ENCODE measurements around the gene SLC6A8.
"Not testable (repeated sequence)": the region's sequence is repeated elsewhere in the genome, so short reads cannot be mapped to it uniquely, and the experiment has no call there.

SLC6A8 gene

GRCh38 chrX:153733651-153734240, 46.0 kb downstream of the SLC6A8 start:
- no peak for DNase-seq

GRCh38 chrX:153734871-153735270, 47.1 kb downstream of the SLC6A8 start:
- DNase-seq, result no peak

DNA sequence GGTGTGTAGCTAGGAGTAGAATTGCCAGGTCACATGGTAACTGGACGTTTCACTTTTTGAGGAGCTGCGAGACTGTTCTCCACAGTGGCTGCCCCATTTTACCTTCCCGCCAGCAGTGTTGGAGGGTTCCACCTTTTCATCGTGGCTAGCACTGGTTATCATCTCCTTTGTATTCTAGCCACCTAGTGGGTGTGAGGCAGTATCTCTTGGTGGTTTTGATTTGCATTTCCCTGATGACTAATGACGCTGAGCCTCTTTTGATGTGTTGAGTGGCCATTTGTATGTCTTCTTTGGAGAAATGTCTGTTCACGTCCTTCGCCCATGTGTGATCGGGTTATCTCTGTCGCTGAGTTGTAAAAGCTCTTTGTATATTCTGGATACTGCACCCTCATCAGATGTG, 47.5 kb downstream of the SLC6A8 start:
- no peak for DNase-seq

- DNase-seq, result no peak
Measured at GRCh38 chrX:153736071-153736820, 48.5 kb downstream of the SLC6A8 start.

- no peak for DNase-seq
Measured at GRCh38 chrX:153736871-153737441, 49.2 kb downstream of the SLC6A8 start.

GRCh38 chrX:153738056-153738605, 50.4 kb downstream of the SLC6A8 start:
- no peak for DNase-seq

DNA sequence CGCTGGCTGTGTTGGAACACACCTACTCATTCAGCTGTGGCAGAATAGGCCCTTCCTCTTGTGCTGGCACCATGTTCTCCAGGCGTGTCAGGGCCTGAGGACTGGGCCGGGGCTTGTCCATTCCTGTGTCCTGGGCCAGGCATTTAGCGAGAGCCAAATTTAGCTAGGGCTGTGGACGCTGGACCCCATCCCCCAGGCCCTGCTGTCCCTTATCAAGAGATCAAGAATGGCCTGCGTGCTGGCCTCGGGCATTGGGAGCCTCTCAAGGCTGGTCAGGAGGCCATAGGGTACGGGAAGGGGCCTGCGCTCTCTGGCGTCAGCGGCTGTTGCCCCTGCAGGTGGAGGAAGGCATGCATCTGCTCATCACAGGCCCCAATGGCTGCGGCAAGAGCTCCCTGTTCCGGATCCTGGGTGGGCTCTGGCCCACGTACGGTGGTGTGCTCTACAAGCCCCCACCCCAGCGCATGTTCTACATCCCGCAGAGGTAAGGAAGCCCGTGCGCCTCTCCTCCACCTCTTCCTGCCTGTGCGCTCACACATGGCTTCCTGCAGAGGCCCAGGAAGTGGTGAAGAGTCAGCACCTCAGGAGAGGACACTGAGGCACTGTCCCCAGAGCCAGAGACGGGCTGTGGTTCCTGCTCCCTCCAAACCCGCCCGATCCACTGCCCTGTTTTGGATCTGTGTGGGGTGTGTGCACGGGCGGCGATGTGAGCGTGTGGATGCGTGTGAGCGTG, 52.2 kb downstream of the SLC6A8 start:
- DNase-seq, result no peak

DNA sequence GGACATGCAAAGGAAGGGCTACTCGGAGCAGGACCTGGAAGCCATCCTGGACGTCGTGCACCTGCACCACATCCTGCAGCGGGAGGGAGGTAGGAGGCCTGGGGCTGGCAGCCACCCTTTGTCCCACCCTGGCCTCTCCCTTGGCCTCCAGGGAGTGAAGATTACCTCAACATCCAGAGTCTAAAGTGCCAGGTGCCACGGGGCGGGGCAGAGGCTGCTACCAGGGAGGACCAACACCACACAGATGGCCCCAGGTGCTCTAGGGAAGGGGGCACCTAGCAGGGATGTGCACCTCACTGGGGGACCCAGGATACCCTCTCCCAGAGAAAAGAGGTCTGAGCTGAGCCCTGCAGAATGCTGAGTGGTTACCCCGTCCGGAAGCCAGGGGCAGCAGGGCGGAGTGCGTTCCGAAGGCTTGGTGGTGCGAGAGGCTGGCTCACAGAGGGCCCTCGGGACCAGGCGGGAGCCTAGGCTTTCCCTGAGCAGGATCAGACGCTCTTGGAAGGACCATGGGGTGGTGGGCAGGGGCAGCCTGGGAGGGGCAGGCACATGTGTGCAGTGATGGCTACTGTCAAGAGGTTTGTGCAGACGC, 53.0 kb downstream of the SLC6A8 start:
- DNase-seq, result no peak

- DNase-seq, result no peak
Measured at GRCh38 chrX:153741446-153741845, 53.7 kb downstream of the SLC6A8 start.

DNA sequence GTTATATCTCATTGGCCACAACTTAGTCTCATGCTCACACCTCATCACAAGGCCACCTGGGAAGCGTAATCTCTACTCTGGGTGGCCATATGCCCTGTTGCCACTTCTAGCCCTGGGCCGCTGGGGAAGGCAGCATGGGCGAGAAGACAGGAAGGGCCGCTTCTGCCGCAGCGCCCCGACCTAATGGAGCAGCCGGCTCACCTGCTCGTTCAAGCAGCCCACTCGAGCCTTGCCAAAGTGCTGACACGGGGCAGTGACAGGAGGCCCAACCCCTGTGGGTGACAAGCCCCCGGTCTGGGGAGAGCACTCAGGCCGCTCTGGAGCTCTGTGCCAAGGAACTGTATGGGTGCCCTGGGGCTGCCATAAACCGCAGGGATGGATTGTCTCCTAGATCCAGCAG, 54.4 kb downstream of the SLC6A8 start:
- DNase-seq, result not testable (repeated sequence)

DNA sequence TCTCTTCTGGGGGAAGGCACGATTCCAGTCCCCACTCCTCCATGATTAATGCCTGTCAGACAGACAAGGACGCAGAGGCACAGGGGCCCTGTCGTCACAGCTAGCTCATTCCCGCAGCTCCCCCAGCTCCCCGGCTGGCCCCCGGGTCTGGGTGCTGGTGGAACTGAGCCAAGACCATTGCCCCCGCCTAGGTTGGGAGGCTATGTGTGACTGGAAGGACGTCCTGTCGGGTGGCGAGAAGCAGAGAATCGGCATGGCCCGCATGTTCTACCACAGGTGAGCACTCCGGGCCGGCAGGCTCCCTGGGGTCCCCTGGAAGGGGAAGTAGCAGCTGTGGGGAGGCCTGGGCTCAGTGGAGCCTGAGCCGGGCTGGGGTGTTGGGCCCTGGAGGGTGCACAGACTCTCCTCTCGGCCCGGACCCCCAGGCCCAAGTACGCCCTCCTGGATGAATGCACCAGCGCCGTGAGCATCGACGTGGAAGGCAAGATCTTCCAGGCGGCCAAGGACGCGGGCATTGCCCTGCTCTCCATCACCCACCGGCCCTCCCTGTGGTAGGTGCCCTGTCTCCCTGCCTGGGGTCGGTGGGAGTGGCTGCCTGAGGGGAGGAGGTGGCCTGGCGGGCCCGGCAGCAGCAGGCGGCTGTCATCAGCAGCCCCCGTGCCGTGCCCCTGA, 55.2 kb downstream of the SLC6A8 start:
- DNase-seq, result not testable (repeated sequence)

- not testable (repeated sequence) for DNase-seq
Measured at GRCh38 chrX:153743468-153744209, 55.9 kb downstream of the SLC6A8 start.

DNA sequence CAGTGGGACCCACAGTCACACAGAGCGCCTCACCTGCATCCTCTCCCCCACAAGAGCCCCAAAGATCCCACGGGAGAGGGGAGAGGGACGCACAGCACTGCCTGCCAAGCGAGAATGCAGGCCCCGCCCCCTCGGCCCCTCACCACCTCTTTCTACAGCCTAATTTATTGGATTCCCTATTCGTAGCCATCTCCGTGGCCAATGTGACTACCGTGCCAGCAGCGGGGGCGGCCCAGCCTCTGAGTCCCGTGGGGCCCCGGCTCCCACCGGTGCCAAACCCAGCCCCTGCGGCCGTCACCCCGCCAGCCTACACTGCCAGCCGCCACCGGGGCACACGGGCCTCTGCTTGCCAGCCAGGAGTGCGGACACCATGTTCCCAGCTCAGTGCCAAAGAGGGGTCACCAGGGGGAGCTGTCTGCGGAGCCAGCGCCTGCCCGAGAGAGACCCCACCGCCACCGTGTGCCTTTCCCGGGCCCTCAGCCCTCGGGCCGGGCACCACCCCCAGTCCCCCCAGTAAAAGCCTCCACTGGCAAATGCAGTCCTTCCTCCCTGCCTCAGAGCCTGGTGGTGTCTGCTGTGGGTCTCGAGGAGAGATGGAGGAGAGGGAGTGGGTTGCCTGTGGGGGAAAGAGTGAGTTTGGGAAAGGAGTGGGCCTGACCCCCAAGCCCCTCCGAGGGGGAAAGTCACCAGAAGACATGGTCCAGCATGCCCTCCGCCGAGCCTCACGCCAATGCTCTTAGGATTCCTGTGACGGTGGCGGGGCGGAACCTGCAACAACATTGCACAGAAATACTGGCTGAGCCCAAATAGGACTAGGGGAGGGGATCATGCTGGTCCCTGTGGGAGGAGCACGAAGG, 56.7 kb downstream of the SLC6A8 start:
- peak in 1 of 2 donors; percentile 1 for DNase-seq

DNA sequence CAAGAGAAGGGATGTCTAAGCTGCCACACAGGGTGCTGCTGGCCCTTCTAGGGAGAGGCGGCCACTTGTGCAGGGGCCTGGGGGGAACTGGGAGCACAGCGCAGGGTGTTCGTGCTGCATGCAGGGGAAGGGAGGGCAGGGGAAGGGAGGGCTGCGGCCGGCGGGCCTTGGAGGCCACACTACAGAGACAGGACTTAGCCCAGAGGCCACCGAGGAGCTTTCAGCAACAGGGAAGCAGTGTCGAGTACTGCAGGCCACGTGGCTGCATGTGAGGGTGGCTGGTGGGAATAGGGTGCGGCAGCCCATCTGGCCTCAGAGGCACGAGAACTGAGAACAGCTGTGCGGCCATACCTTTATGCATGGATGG, 57.3 kb downstream of the SLC6A8 start:
- DNase-seq, result not testable (repeated sequence)
